ENCODE data around the gene CALY. TPM values are rescaled to one million over a fixed set of nuclear protein-coding genes. Genes with fewer than 3 reads are reported as not detected.

The CALY gene
- total RNA-seq, 2 experiments from 2014 or later: 3.8 to 3.9 TPM

DNA sequence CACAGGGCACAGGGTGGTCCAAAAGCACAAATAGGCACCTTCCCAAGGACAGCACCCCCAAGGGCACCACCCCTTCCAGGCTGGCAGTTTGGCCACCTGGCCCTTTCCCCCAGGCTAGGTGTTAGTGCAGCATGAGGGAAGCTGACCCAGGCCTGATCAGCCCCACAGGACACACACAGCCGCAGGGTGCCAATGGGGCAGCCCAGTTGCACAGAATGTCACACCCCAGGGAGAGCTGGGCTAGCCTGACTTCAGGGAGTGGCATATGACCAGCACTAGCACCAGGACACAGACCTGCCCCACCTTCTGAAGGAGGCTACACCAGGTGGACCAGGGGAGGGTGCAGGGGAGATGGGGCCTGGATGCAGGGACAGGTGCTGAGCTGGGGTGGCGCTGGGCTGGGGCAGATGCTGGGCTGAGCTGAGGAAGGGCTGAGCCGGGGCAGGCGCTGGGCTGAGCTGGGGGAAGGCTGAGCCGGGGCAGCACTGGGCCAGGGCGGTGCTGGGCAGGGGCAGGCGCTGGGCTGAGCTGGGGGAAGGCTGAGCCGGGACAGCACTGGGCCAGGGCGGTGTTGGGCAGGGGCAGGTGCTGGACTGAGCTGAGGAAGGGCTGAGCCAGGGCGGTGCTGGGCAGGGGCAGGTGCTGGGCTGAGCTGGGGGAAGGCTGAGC is 56.2 kb downstream of the CALY start:
- H3K4me3 ChIP-seq (ENCODE audit: low read length): no peak overlapping the region

GRCh38 chr10:133279326-133280226 is 57.1 kb downstream of the CALY start:
- DNase-seq: no peak
- H3K27me3 ChIP-seq (ENCODE audit: control insufficient read depth in 1 of 2, insufficient read depth in 2 of 2, low read length in 2 of 2): no peaks in the 10 kb centered on the region
- peak overlapping the region; percentile 86 for H3K27ac ChIP-seq (ENCODE audit: low read depth in 1 of 2, low read length in 2 of 2)
- TF ChIP-seq, protein P1, sequence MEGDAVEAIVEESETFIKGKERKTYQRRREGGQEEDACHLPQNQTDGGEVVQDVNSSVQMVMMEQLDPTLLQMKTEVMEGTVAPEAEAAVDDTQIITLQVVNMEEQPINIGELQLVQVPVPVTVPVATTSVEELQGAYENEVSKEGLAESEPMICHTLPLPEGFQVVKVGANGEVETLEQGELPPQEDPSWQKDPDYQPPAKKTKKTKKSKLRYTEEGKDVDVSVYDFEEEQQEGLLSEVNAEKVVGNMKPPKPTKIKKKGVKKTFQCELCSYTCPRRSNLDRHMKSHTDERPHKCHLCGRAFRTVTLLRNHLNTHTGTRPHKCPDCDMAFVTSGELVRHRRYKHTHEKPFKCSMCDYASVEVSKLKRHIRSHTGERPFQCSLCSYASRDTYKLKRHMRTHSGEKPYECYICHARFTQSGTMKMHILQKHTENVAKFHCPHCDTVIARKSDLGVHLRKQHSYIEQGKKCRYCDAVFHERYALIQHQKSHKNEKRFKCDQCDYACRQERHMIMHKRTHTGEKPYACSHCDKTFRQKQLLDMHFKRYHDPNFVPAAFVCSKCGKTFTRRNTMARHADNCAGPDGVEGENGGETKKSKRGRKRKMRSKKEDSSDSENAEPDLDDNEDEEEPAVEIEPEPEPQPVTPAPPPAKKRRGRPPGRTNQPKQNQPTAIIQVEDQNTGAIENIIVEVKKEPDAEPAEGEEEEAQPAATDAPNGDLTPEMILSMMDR (IDR thresholded peaks at IDR 0.05): no peak
- peaks cover 54% of the 10 kb centered on the region for H3K36me3 Mint-ChIP-seq (ENCODE audit: low read depth)
- no peaks in the 10 kb centered on the region for H3K27me3 Mint-ChIP-seq
- peaks cover 58% of the 10 kb centered on the region for H3K4me1 ChIP-seq (ENCODE audit: insufficient read depth, low read length)
- no peaks in the 10 kb centered on the region for H3K9me3 ChIP-seq (ENCODE audit: control insufficient read depth in 1 of 2, insufficient read depth in 1 of 2, low read length in 2 of 2)
- intact Hi-C loops (cut with DNase I, micrococcal nuclease): loop anchor here in 1 of 2 experiments (2.0 to 5.0 kb wide), 2 partner anchors 17 to 137 kb away; no protein-coding TSS in a partner anchor
- no peak overlapping the region for H3K4me3 Mint-ChIP-seq
- POLR2A ChIA-PET: interaction anchor here (3.3 kb wide), 1 partner anchor 21 kb away, joined by 20 read pairs; no protein-coding TSS in a partner anchor
- ATAC-seq (ENCODE audit: poor library complexity): no peak
- CTCF ChIA-PET: no interaction called here
- H3K4me1 Mint-ChIP-seq (ENCODE audit: low read depth): peaks cover 40% of the 10 kb centered on the region
- H3K36me3 ChIP-seq (ENCODE audit: insufficient read depth, low read length): peaks cover 26% of the 10 kb centered on the region
- H3K4me3 ChIP-seq (ENCODE audit: low read length): no peak overlapping the region
- H3K27ac Mint-ChIP-seq: peak overlapping the region; percentile 97
- H3K9me3 Mint-ChIP-seq: no peaks in the 10 kb centered on the region

More for the DNA sequence above, 56.2 kb downstream of the CALY start:
- DNase-seq: no peak
- ATAC-seq (ENCODE audit: poor library complexity): no peak
- peak overlapping the region; percentile 97 for H3K27ac Mint-ChIP-seq
- peaks cover 48% of the 10 kb centered on the region for H3K4me1 ChIP-seq (ENCODE audit: insufficient read depth, low read length)
- POLR2A ChIA-PET: interaction anchor here (3.3 kb wide), 1 partner anchor 22 kb away, joined by 20 read pairs; no protein-coding TSS in a partner anchor
- no peaks in the 10 kb centered on the region for H3K27me3 ChIP-seq (ENCODE audit: control insufficient read depth in 1 of 2, insufficient read depth in 2 of 2, low read length in 2 of 2)
- H3K4me1 Mint-ChIP-seq (ENCODE audit: low read depth): peaks cover 34% of the 10 kb centered on the region
- no peak overlapping the region for H3K4me3 Mint-ChIP-seq
- CTCF ChIA-PET: interaction anchor here (1.1 kb wide), 1 partner anchor 27 kb away, joined by 3 read pairs; no protein-coding TSS in a partner anchor
- peaks cover 56% of the 10 kb centered on the region for H3K36me3 Mint-ChIP-seq (ENCODE audit: low read depth)
- TF ChIP-seq, protein P1 (IDR thresholded peaks at IDR 0.05): no peak
- H3K36me3 ChIP-seq (ENCODE audit: insufficient read depth, low read length): peaks cover 35% of the 10 kb centered on the region
- H3K27me3 Mint-ChIP-seq: no peaks in the 10 kb centered on the region
- H3K9me3 ChIP-seq (ENCODE audit: control insufficient read depth in 1 of 2, insufficient read depth in 1 of 2, low read length in 2 of 2): no peaks in the 10 kb centered on the region
- no peak overlapping the region for H3K27ac ChIP-seq (ENCODE audit: low read depth in 1 of 2, low read length in 2 of 2)
- H3K9me3 Mint-ChIP-seq: no peaks in the 10 kb centered on the region
- intact Hi-C loops (cut with DNase I, micrococcal nuclease): no loop called here

DNA sequence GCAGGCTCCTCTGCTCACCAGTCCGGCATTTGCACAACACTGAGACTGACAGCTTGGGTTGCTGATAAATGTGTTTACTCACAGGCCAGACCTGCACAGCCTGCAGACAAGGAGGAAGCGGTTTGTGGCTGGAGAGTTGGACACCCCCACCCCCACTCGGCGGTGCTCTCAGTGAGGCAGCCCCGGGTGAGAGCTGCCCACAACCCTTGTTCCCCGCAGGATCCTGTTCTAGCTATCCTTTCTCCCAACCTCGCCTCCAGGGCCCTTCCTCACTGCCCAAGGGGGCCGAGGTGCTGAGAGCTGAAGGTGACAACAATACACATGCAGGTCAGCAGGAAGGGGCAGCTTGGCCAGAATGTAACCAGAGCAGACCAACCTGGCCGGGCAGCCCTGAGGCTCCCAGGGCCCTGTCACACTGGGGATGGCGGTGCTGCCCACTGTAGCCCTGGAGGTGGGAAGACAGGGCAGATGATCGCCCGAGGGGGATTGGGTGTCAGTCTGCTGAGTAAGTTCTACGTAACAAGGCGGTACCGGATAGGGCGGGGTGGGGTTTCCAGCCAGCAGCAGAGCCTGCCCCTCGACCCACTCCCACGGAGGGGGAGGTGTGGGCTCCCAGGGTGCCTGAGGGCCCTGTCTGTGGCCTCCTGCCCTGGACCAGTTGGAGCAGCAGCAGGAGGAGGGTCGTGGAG is 58.0 kb downstream of the CALY start:
- Mint-ChIP-seq H3K9me3 (no peaks in the 10 kb centered on the region), H3K27me3 (no peaks in the 10 kb centered on the region), H3K4me3 (peak overlapping the region; percentile 91), H3K36me3 (ENCODE audit: low read depth) (peaks cover 46% of the 10 kb centered on the region), H3K27ac (peak overlapping the region; percentile 97), H3K4me1 (ENCODE audit: low read depth) (peaks cover 40% of the 10 kb centered on the region)
- peak; percentile 33 for ATAC-seq (ENCODE audit: poor library complexity)
- TF ChIP-seq, protein P1 (IDR thresholded peaks at IDR 0.05): no peak
- Histone ChIP-seq H3K36me3 (ENCODE audit: insufficient read depth, low read length) (peaks cover 21% of the 10 kb centered on the region), H3K9me3 (ENCODE audit: control insufficient read depth in 1 of 2, insufficient read depth in 1 of 2, low read length in 2 of 2) (no peaks in the 10 kb centered on the region), H3K4me3 (ENCODE audit: low read length) (peak overlapping the region; percentile 37), H3K4me1 (ENCODE audit: insufficient read depth, low read length) (peaks cover 65% of the 10 kb centered on the region), H3K27ac (ENCODE audit: low read depth in 1 of 2, low read length in 2 of 2) (peak overlapping the region; percentile 86), H3K27me3 (ENCODE audit: control insufficient read depth in 1 of 2, insufficient read depth in 2 of 2, low read length in 2 of 2) (no peaks in the 10 kb centered on the region)
- intact Hi-C loops (cut with DNase I, micrococcal nuclease): loop anchor here in 1 of 2 experiments (2.0 to 5.0 kb wide), 2 partner anchors 18 to 136 kb away; no protein-coding TSS in a partner anchor
- CTCF ChIA-PET: interaction anchor here (1.0 to 1.7 kb wide), 2 partner anchors 15 to 29 kb away, joined by 3 to 8 read pairs; no protein-coding TSS in a partner anchor
- POLR2A ChIA-PET: interaction anchor here (1.1 to 3.3 kb wide), 2 partner anchors 14 to 20 kb away, joined by 4 to 20 read pairs; no protein-coding TSS in a partner anchor
- DNase-seq: peak in 13 of 14 experiments; percentile 42 to 91 (median 54)
